ENCODE results near the gene LAPTM4A. TPM values are rescaled to one million over a fixed set of nuclear protein-coding genes. Genes with fewer than 3 reads are reported as not detected.

LAPTM4A gene
- total RNA-seq, 1 donor from 2014 or later, result 196 TPM

DNA sequence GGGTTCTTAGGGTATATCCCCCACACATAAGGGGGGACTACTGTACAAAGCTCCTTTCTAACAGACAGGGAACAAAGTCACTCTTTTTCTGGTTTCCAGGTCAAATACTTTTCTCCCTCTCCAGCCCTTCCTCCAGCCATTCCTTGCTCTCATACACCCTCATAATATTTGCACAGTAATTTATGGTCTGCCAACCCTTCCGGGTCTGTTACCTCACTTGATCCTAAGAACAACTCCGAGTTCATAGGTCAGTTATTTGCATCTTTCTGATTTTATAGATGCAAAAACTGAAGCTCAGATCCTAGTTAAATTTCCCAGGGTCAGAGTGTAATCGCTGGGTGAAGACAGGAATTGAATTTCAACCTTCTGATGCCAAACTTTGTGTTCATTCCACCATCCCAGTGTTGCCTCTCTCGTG lies 24.2 kb downstream of the LAPTM4A start:
- Mint-ChIP-seq H3K9me3 (peaks cover 9% of the 10 kb centered on the region), H3K4me3 (no peak overlapping the region), H3K27ac (no peak overlapping the region), H3K27me3 (no peaks in the 10 kb centered on the region), H3K4me1 (ENCODE audit: unreplicated experiment) (no peaks in the 10 kb centered on the region), H3K36me3 (peaks cover 54% of the 10 kb centered on the region)
- no peak for DNase-seq (ENCODE audit: extremely low spot score, unreplicated experiment)
- TF ChIP-seq, protein P1, sequence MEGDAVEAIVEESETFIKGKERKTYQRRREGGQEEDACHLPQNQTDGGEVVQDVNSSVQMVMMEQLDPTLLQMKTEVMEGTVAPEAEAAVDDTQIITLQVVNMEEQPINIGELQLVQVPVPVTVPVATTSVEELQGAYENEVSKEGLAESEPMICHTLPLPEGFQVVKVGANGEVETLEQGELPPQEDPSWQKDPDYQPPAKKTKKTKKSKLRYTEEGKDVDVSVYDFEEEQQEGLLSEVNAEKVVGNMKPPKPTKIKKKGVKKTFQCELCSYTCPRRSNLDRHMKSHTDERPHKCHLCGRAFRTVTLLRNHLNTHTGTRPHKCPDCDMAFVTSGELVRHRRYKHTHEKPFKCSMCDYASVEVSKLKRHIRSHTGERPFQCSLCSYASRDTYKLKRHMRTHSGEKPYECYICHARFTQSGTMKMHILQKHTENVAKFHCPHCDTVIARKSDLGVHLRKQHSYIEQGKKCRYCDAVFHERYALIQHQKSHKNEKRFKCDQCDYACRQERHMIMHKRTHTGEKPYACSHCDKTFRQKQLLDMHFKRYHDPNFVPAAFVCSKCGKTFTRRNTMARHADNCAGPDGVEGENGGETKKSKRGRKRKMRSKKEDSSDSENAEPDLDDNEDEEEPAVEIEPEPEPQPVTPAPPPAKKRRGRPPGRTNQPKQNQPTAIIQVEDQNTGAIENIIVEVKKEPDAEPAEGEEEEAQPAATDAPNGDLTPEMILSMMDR (conservative IDR thresholded peaks at IDR 0.05), result no peak

DNA sequence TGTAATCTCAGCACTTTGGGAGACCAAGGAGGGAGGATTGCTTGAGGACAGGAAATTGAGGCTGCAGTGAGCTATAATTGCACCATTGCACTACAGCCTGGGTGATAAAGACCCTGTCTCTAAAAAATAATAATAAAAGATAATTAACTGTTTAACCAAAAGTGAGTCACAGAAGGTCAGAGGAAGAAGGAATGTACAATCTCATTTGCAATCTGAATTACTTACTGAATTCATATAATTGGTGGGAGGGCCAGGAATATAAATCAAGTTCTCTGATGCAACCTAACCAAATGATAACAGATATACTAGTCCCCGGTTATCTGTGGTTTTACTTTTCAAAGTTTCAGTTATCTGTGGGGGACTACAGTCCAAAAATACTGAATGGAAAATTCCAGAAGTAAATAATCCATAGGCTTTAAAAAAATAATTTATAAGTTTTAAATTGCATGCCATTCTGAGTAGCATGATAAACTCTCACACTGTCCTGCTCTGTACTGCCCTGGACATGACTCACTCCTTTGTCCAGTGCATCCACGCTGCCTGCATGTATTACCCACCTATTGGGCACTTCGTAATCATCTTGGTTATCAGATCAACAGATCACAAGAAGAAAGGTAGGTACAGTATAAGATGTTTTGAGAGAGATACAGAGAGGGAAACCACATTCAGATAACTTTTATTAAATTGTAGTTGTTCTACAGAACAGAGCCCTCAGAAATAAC lies 26.2 kb downstream of the LAPTM4A start:
- H3K27ac Mint-ChIP-seq, result no peak overlapping the region
- peaks cover 40% of the 10 kb centered on the region for H3K36me3 Mint-ChIP-seq
- no peaks in the 10 kb centered on the region for H3K4me1 Mint-ChIP-seq (ENCODE audit: unreplicated experiment)
- no peak overlapping the region for H3K4me3 Mint-ChIP-seq
- DNase-seq (ENCODE audit: extremely low spot score, unreplicated experiment), result no peak
- no peaks in the 10 kb centered on the region for H3K27me3 Mint-ChIP-seq
- TF ChIP-seq, protein P1 (conservative IDR thresholded peaks at IDR 0.05), result no peak
- H3K9me3 Mint-ChIP-seq, result peaks cover 9% of the 10 kb centered on the region

DNA sequence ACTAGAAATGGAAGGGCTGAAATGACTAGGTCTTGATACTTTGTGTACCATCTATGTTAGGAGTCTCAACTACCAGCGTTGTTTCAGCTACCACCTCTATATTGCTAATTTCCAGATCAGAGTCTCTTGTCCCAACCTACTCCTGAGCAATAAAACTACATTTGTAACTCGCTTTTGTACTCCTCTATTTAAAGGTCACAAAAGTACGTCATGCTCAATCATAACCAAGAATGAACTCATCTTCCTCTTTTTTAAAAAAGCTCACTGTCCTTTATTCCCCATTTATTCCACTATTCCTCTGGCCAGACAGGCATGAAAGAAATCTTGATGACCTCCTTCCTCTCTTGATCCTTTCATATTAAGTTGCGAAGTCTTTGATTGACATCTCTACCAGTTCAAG lies 27.7 kb downstream of the LAPTM4A start:
- no peaks in the 10 kb centered on the region for H3K4me1 Mint-ChIP-seq (ENCODE audit: unreplicated experiment)
- no peak for DNase-seq (ENCODE audit: extremely low spot score, unreplicated experiment)
- peaks cover 24% of the 10 kb centered on the region for H3K36me3 Mint-ChIP-seq
- no peaks in the 10 kb centered on the region for H3K27me3 Mint-ChIP-seq
- H3K4me3 Mint-ChIP-seq, result no peak overlapping the region
- H3K9me3 Mint-ChIP-seq, result peaks cover 9% of the 10 kb centered on the region
- TF ChIP-seq, protein P1 (conservative IDR thresholded peaks at IDR 0.05), result no peak
- H3K27ac Mint-ChIP-seq, result no peak overlapping the region

DNA sequence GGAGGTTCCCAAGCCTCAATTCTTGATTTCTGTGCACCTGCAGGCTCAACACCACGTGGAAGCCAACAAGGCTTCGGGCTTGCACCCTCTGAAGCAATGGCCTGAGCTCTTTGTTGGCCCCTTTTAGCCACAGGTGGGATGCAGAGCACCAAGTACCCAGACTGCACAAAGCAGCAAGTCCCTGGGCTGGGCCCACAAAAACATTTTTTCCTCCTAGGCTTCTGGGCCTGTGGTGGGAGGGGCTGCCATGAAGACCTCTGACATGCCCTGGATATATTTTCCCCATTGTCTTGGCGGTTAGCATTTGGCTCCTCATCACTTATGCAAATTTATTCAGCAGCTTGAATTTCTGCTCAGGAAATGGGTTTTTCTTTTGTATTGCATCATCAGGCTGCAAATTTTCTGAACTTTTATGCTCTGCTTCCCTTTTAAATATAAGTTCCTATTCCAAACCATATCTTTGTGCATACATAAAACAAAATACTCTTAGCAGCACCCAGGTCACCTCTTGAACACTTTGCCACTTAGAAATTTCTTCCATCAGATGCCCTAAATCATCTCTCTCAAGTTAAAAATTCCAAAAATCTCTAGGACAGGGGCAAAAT lies 29.9 kb downstream of the LAPTM4A start:
- Mint-ChIP-seq H3K36me3 (peaks cover 10% of the 10 kb centered on the region), H3K27me3 (no peaks in the 10 kb centered on the region), H3K9me3 (peaks cover 9% of the 10 kb centered on the region), H3K4me3 (no peak overlapping the region), H3K27ac (no peak overlapping the region), H3K4me1 (ENCODE audit: unreplicated experiment) (no peaks in the 10 kb centered on the region)
- DNase-seq (ENCODE audit: extremely low spot score, unreplicated experiment), result no peak
- TF ChIP-seq, protein P1 (conservative IDR thresholded peaks at IDR 0.05), result no peak

DNA sequence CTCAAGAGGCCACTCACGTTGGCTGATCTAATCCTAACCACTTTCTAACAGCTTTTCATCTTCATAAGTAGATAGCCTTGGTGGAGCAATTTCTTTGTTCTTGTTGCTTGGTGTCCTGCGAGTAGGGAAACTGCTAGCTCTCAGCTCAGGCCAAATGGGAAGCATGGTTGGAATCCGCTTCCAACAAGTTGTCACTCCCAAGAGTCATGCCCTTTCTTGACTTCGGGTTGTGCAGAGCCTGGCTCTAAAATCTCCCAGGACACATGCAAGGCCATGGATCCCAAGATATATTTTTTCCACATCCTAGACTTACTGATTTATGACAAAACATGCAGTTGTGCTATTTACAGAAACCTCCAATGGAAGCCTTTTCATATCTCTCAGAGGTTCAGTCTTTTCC lies 31.7 kb downstream of the LAPTM4A start:
- TF ChIP-seq, protein P1 (conservative IDR thresholded peaks at IDR 0.05), result no peak
- H3K36me3 Mint-ChIP-seq, result peaks cover 10% of the 10 kb centered on the region
- no peaks in the 10 kb centered on the region for H3K4me1 Mint-ChIP-seq (ENCODE audit: unreplicated experiment)
- H3K27me3 Mint-ChIP-seq, result peaks cover 3% of the 10 kb centered on the region
- no peak for DNase-seq (ENCODE audit: extremely low spot score, unreplicated experiment)
- H3K4me3 Mint-ChIP-seq, result no peak overlapping the region
- H3K9me3 Mint-ChIP-seq, result peaks cover 11% of the 10 kb centered on the region
- no peak overlapping the region for H3K27ac Mint-ChIP-seq

Data from type B pancreatic cell (in vitro differentiated cells).